ENCODE data around the gene NPVF. TPM values are rescaled to one million over a fixed set of nuclear protein-coding genes. Genes with fewer than 3 reads are reported as not detected.
A peak's percentile ranks its signal among the peaks of the same experiment; 100 is the strongest.

The NPVF gene
- total RNA-seq, 5 donors from 2014 or later (not counting 1 experiment from before 2014, with no cell fraction given) = not detected

GRCh38 chr7:25259487-25260243 is 31.4 kb upstream of the NPVF start:
- Histone ChIP-seq H3K27ac (ENCODE audit: low read length) (no peak overlapping the region), H3K36me3 (ENCODE audit: control insufficient read depth in 2 of 2, extremely low read depth in 1 of 2, insufficient read depth in 1 of 2, low read length in 1 of 2) (no peaks in the 10 kb centered on the region), H3K9me3 (no peaks in the 10 kb centered on the region), H3K27me3 (replicated peaks in 1 of 2; ENCODE audit: control insufficient read depth in 2 of 2, extremely low read depth in 1 of 2, insufficient read depth in 2 of 2, low read length in 1 of 2) (peaks cover 0 to 2% of the 10 kb centered on the region in 2 experiments), H3K4me1 (ENCODE audit: control insufficient read depth in 1 of 2, extremely low read depth in 1 of 2, insufficient read depth in 2 of 2, low read length in 2 of 2) (peaks cover 6 to 16% of the 10 kb centered on the region in 2 experiments), H3K4me3 (ENCODE audit: control insufficient read depth in 1 of 2, extremely low read depth in 1 of 2, low read length in 1 of 2) (no peak overlapping the region)
- ChIA-PET CTCF (interaction anchor here (0.5 to 5.5 kb wide), 33 partner anchors 8 to 1602 kb away, joined by 3 to 56 read pairs (median 4); no protein-coding TSS in a partner anchor), POLR2A (interaction anchor here in 1 of 2 donors (0.6 to 0.7 kb wide), 3 partner anchors 13 to 1416 kb away, joined by 3 read pairs; no protein-coding TSS in a partner anchor)
- peaks cover 5 to 12% of the 10 kb centered on the region in 2 donors for H3K27me3 Mint-ChIP-seq
- no peaks in the 10 kb centered on the region for H3K9me3 Mint-ChIP-seq
- ATAC-seq (replicated peaks in 1 of 4) = peak; percentile 75 to 80 (median 76)
- H3K4me1 Mint-ChIP-seq = peaks cover 30 to 36% (median 30%) of the 10 kb centered on the region in 3 donors
- peak overlapping the region; percentile 48 to 69 for H3K27ac Mint-ChIP-seq
- peak; percentile 31 to 83 (median 56) for DNase-seq
- 0% methylated on average over 6 of the region's 13 CpGs for WGBS (ENCODE audit: insufficient coverage)
- H3K4me3 Mint-ChIP-seq = peak overlapping the region in 2 of 3 donors; percentile 42 to 54
- H3K36me3 Mint-ChIP-seq = no peaks in the 10 kb centered on the region

- no peaks in the 10 kb centered on the region for H3K36me3 ChIP-seq (ENCODE audit: control insufficient read depth in 2 of 2, extremely low read depth in 1 of 2, insufficient read depth in 1 of 2, low read length in 1 of 2)
- WGBS (ENCODE audit: insufficient coverage) = 80% methylated on average over 1 of the region's 6 CpGs
- Mint-ChIP-seq H3K4me3 (no peak overlapping the region), H3K9me3 (no peaks in the 10 kb centered on the region), H3K36me3 (no peaks in the 10 kb centered on the region), H3K27ac (no peak overlapping the region), H3K27me3 (peaks cover 0 to 2% of the 10 kb centered on the region in 2 donors), H3K4me1 (peaks cover 19 to 22% (median 19%) of the 10 kb centered on the region in 3 donors)
- H3K27me3 ChIP-seq (replicated peaks in 1 of 2; ENCODE audit: control insufficient read depth in 2 of 2, extremely low read depth in 1 of 2, insufficient read depth in 2 of 2, low read length in 1 of 2) = no peaks in the 10 kb centered on the region
- H3K9me3 ChIP-seq = no peaks in the 10 kb centered on the region
- POLR2A ChIA-PET = no interaction called here
- no peak overlapping the region for H3K27ac ChIP-seq (ENCODE audit: low read length)
- peaks cover 6 to 10% of the 10 kb centered on the region in 2 experiments for H3K4me1 ChIP-seq (ENCODE audit: control insufficient read depth in 1 of 2, extremely low read depth in 1 of 2, insufficient read depth in 2 of 2, low read length in 2 of 2)
- H3K4me3 ChIP-seq (ENCODE audit: control insufficient read depth in 1 of 2, extremely low read depth in 1 of 2, low read length in 1 of 2) = no peak overlapping the region
- CTCF ChIA-PET = interaction anchor here (0.5 to 5.5 kb wide), 5 partner anchors 10 to 310 kb away, joined by 3 to 56 read pairs (median 3); no protein-coding TSS in a partner anchor
- ATAC-seq (replicated peaks in 1 of 4) (no peak), DNase-seq (no peak)
These were observed 28.1 kb upstream of the NPVF start for GRCh38 chr7:25256333-25256819.

- POLR2A ChIA-PET = no interaction called here
- H3K27ac ChIP-seq (ENCODE audit: low read length) = no peak overlapping the region
- no peaks in the 10 kb centered on the region for H3K9me3 Mint-ChIP-seq
- no peaks in the 10 kb centered on the region for H3K36me3 Mint-ChIP-seq
- ATAC-seq (replicated peaks in 1 of 4) (no peak), DNase-seq (no peak)
- H3K9me3 ChIP-seq = no peaks in the 10 kb centered on the region
- H3K27me3 ChIP-seq (replicated peaks in 1 of 2; ENCODE audit: control insufficient read depth in 2 of 2, extremely low read depth in 1 of 2, insufficient read depth in 2 of 2, low read length in 1 of 2) = no peaks in the 10 kb centered on the region
- peaks cover 13 to 16% (median 13%) of the 10 kb centered on the region in 3 donors for H3K4me1 Mint-ChIP-seq
- peaks cover 6 to 9% of the 10 kb centered on the region in 2 experiments for H3K4me1 ChIP-seq (ENCODE audit: control insufficient read depth in 1 of 2, extremely low read depth in 1 of 2, insufficient read depth in 2 of 2, low read length in 2 of 2)
- no peak overlapping the region for H3K4me3 Mint-ChIP-seq
- CTCF ChIA-PET = interaction anchor here (0.7 to 5.5 kb wide), 5 partner anchors 9 to 311 kb away, joined by 3 to 56 read pairs (median 4); no protein-coding TSS in a partner anchor
- 91% methylated on average over 6 of the region's 7 CpGs for WGBS (ENCODE audit: insufficient coverage)
- H3K27ac Mint-ChIP-seq = no peak overlapping the region
- no peak overlapping the region for H3K4me3 ChIP-seq (ENCODE audit: control insufficient read depth in 1 of 2, extremely low read depth in 1 of 2, low read length in 1 of 2)
- peaks cover 0 to 2% of the 10 kb centered on the region in 2 donors for H3K27me3 Mint-ChIP-seq
- no peaks in the 10 kb centered on the region for H3K36me3 ChIP-seq (ENCODE audit: control insufficient read depth in 2 of 2, extremely low read depth in 1 of 2, insufficient read depth in 1 of 2, low read length in 1 of 2)
These were observed 27.5 kb upstream of the NPVF start for GRCh38 chr7:25255611-25256332.

- DNase-seq (no peak), ATAC-seq (replicated peaks in 1 of 4) (no peak)
- 100% methylated on average over 2 of the region's 3 CpGs for WGBS (ENCODE audit: insufficient coverage)
- no peaks in the 10 kb centered on the region for H3K9me3 ChIP-seq
- Mint-ChIP-seq H3K27ac (no peak overlapping the region), H3K9me3 (no peaks in the 10 kb centered on the region), H3K4me3 (no peak overlapping the region), H3K27me3 (peaks cover 0 to 2% of the 10 kb centered on the region in 2 donors), H3K4me1 (peaks cover 2 to 4% (median 2%) of the 10 kb centered on the region in 3 donors), H3K36me3 (no peaks in the 10 kb centered on the region)
- no peak overlapping the region for H3K27ac ChIP-seq (ENCODE audit: low read length)
- peaks cover 0 to 3% of the 10 kb centered on the region in 2 experiments for H3K4me1 ChIP-seq (ENCODE audit: control insufficient read depth in 1 of 2, extremely low read depth in 1 of 2, insufficient read depth in 2 of 2, low read length in 2 of 2)
- CTCF ChIA-PET = interaction anchor here (1.0 to 5.5 kb wide), 3 partner anchors 137 to 312 kb away, joined by 4 to 56 read pairs (median 6); no protein-coding TSS in a partner anchor
- H3K4me3 ChIP-seq (ENCODE audit: control insufficient read depth in 1 of 2, extremely low read depth in 1 of 2, low read length in 1 of 2) = no peak overlapping the region
- POLR2A ChIA-PET = no interaction called here
- no peaks in the 10 kb centered on the region for H3K27me3 ChIP-seq (replicated peaks in 1 of 2; ENCODE audit: control insufficient read depth in 2 of 2, extremely low read depth in 1 of 2, insufficient read depth in 2 of 2, low read length in 1 of 2)
- H3K36me3 ChIP-seq (ENCODE audit: control insufficient read depth in 2 of 2, extremely low read depth in 1 of 2, insufficient read depth in 1 of 2, low read length in 1 of 2) = no peaks in the 10 kb centered on the region
These were observed 26.3 kb upstream of the NPVF start for GRCh38 chr7:25254604-25255003.

- Mint-ChIP-seq H3K27ac (no peak overlapping the region), H3K36me3 (no peaks in the 10 kb centered on the region), H3K4me1 (no peaks in the 10 kb centered on the region), H3K27me3 (peaks cover 0 to 2% of the 10 kb centered on the region in 2 donors), H3K9me3 (no peaks in the 10 kb centered on the region), H3K4me3 (no peak overlapping the region)
- Histone ChIP-seq H3K9me3 (no peaks in the 10 kb centered on the region), H3K4me3 (ENCODE audit: control insufficient read depth in 1 of 2, extremely low read depth in 1 of 2, low read length in 1 of 2) (no peak overlapping the region), H3K27ac (ENCODE audit: low read length) (no peak overlapping the region), H3K27me3 (replicated peaks in 1 of 2; ENCODE audit: control insufficient read depth in 2 of 2, extremely low read depth in 1 of 2, insufficient read depth in 2 of 2, low read length in 1 of 2) (no peaks in the 10 kb centered on the region), H3K4me1 (ENCODE audit: control insufficient read depth in 1 of 2, extremely low read depth in 1 of 2, insufficient read depth in 2 of 2, low read length in 2 of 2) (no peaks in the 10 kb centered on the region), H3K36me3 (ENCODE audit: control insufficient read depth in 2 of 2, extremely low read depth in 1 of 2, insufficient read depth in 1 of 2, low read length in 1 of 2) (no peaks in the 10 kb centered on the region)
- WGBS (ENCODE audit: insufficient coverage) = 60% methylated on average over 1 of the region's 1 CpG
- ATAC-seq (replicated peaks in 1 of 4) (no peak), DNase-seq (no peak)
- ChIA-PET POLR2A (no interaction called here), CTCF (no interaction called here)
These were observed 25.4 kb upstream of the NPVF start for GRCh38 chr7:25253714-25254113.

GRCh38 chr7:25250386-25250785 is 22.1 kb upstream of the NPVF start:
- Mint-ChIP-seq H3K27me3 (peaks cover 2 to 8% of the 10 kb centered on the region in 2 donors), H3K27ac (no peak overlapping the region), H3K36me3 (no peaks in the 10 kb centered on the region), H3K4me1 (no peaks in the 10 kb centered on the region), H3K4me3 (no peak overlapping the region), H3K9me3 (no peaks in the 10 kb centered on the region)
- DNase-seq = no peak
- Histone ChIP-seq H3K4me1 (ENCODE audit: control insufficient read depth in 1 of 2, extremely low read depth in 1 of 2, insufficient read depth in 2 of 2, low read length in 2 of 2) (no peaks in the 10 kb centered on the region), H3K4me3 (ENCODE audit: control insufficient read depth in 1 of 2, extremely low read depth in 1 of 2, low read length in 1 of 2) (no peak overlapping the region), H3K9me3 (no peaks in the 10 kb centered on the region), H3K27ac (ENCODE audit: low read length) (no peak overlapping the region), H3K27me3 (replicated peaks in 1 of 2; ENCODE audit: control insufficient read depth in 2 of 2, extremely low read depth in 1 of 2, insufficient read depth in 2 of 2, low read length in 1 of 2) (no peaks in the 10 kb centered on the region), H3K36me3 (ENCODE audit: control insufficient read depth in 2 of 2, extremely low read depth in 1 of 2, insufficient read depth in 1 of 2, low read length in 1 of 2) (no peaks in the 10 kb centered on the region)
- ChIA-PET POLR2A (no interaction called here), CTCF (no interaction called here)
- ATAC-seq (replicated peaks in 1 of 4) = no peak
- no CpG with 5 or more reads among the region's 3 CpGs for WGBS (ENCODE audit: insufficient coverage)

Measured in T-cell (primary cell).